Bronchial epithelial cell (primary cell): ENCODE measurements around the gene COMMD9. TPM values are rescaled to one million over a fixed set of nuclear protein-coding genes. Genes with fewer than 3 reads are reported as not detected.
A peak's percentile ranks its signal among the peaks of the same experiment; 100 is the strongest.

ENCODE experiments used
- DNase-seq: peaks from one replicate; pipeline ENCODE4 v3.0.0-alpha.2; 2010; ENCODE audit warnings: low read depth
- FAIRE-seq: peaks from 2 replicates; lab custom pipeline; 2011; peaks lifted over from hg19 to GRCh38; lab: Jason Lieb, UNC
- H3K27me3 ChIP-seq: 2 replicates; pipeline ENCODE4 v1.5.1; 2011; ENCODE audit warnings: low read length; ENCODE audit not compliant: control insufficient read depth, insufficient read depth
- H3K36me3 ChIP-seq: 2 replicates; pipeline ENCODE4 v1.5.1; 2011; ENCODE audit warnings: low read length; ENCODE audit not compliant: control insufficient read depth, insufficient read depth
- H3K4me3 ChIP-seq: 2 replicates; pipeline ENCODE4 v1.5.1; 2011; ENCODE audit warnings: mild to moderate bottlenecking, low read depth, low read length, control low read depth
- total RNA-seq: library from RNA; depleted of rRNA; stranded (reverse); fragments of >200 nt; gene quantifications from 2 replicates; pipeline ENCODE4 v1.2.1, GENCODE V29; 2014
- TF ChIP-seq, protein P1 (sequence below): IDR thresholded peaks from 2 replicates; pipeline ENCODE4 v1.5.1; 2011; ENCODE audit warnings: mild to moderate bottlenecking, moderate library complexity, low read length, control low read depth, inconsistent platforms; ENCODE audit not compliant: insufficient read depth, severe bottlenecking

The COMMD9 gene
- total RNA-seq, 1 donor from 2014 or later, result 9.2 TPM

DNA sequence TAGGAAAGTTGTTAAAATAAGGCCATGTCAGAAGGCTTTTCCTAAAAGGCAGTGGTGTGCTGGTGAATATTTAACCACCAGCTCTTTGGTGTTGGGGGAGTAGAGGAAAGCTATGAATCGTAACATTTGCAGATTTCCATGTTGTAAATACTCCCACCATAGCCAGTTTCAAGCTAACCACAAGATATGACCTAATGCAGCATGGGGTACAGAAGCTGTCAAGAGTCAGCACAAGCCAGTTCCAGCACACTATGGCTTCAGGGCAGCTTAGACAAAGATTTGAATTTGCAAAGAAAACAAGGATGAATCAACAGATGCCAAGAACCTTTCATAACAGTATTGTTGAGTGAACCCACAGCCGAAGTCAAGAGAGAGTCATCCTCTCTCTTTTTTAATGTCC is 40.0 kb downstream of the COMMD9 start:
- FAIRE-seq (no peak), DNase-seq (peak; percentile 97)
- Histone ChIP-seq H3K36me3 (no peaks in the 10 kb centered on the region), H3K27me3 (peaks cover 2% of the 10 kb centered on the region), H3K4me3 (no peak overlapping the region)
- TF ChIP-seq, protein P1, sequence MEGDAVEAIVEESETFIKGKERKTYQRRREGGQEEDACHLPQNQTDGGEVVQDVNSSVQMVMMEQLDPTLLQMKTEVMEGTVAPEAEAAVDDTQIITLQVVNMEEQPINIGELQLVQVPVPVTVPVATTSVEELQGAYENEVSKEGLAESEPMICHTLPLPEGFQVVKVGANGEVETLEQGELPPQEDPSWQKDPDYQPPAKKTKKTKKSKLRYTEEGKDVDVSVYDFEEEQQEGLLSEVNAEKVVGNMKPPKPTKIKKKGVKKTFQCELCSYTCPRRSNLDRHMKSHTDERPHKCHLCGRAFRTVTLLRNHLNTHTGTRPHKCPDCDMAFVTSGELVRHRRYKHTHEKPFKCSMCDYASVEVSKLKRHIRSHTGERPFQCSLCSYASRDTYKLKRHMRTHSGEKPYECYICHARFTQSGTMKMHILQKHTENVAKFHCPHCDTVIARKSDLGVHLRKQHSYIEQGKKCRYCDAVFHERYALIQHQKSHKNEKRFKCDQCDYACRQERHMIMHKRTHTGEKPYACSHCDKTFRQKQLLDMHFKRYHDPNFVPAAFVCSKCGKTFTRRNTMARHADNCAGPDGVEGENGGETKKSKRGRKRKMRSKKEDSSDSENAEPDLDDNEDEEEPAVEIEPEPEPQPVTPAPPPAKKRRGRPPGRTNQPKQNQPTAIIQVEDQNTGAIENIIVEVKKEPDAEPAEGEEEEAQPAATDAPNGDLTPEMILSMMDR, result no peak

DNA sequence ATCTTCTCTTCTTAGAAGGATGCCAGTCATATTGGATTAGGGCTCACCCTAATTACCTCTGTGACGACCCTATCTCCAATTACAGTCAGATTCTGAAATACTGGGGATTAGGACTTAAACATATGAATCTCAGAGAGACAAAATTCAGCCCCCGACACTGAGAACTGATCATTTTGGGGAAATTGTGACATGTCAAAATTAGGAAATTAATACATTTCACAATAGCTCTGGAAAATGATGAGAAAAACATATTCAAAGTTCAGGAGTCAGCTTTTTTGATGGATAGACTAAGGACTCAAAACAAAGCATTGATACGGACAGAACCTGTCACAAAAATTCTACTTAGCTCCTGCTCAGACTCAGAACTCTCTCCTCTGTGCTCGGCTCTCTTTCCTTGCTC is 40.8 kb downstream of the COMMD9 start:
- FAIRE-seq (no peak), DNase-seq (no peak)
- TF ChIP-seq, protein P1, result no peak
- Histone ChIP-seq H3K36me3 (no peaks in the 10 kb centered on the region), H3K27me3 (peaks cover 2% of the 10 kb centered on the region), H3K4me3 (no peak overlapping the region)

DNA sequence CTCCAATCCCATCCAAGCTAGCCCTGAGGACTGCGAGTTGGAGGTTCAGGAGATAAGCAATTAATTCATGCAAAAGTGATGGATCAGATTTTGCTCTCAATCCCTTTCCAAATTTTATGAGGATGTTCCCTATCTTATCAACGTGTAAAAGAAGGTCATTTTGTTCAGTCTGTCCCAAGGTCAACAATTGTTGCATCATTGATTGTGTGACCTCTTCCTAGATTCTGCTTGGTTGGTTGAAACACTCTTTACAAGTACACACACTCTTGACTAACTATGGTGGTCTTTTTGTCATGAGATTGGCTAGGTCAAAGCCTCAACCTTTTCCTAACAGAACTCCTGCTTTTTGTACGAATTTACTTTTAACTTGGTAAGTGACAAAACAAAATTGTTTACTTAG is 41.7 kb downstream of the COMMD9 start:
- no peak for FAIRE-seq
- H3K4me3 ChIP-seq, result no peak overlapping the region
- H3K27me3 ChIP-seq, result peaks cover 2% of the 10 kb centered on the region
- TF ChIP-seq, protein P1, result no peak
- no peak for DNase-seq
- no peaks in the 10 kb centered on the region for H3K36me3 ChIP-seq

DNA sequence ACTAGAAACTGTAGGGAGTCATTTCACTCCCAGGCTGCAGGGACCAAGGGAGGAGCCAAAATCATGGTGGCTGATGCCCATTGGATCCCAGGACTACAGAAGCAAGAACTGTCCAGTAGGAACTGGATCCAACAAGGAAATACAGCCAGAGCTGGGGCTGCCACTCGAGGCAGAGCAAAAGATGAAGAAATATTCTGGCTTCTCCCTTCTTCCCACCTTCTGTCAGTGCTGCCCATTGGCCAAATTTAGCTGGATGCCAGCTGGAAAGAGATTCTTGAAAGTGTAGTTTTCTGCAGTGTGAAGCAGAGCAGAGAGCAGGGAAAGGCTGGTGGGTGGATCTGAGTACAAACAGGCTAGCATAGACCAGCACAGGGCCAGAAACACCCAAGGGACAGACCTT is 45.6 kb downstream of the COMMD9 start:
- no peak for DNase-seq
- FAIRE-seq, result no peak
- no peak overlapping the region for H3K4me3 ChIP-seq
- TF ChIP-seq, protein P1, result no peak
- H3K27me3 ChIP-seq, result peaks cover 2% of the 10 kb centered on the region
- H3K36me3 ChIP-seq, result no peaks in the 10 kb centered on the region

DNA sequence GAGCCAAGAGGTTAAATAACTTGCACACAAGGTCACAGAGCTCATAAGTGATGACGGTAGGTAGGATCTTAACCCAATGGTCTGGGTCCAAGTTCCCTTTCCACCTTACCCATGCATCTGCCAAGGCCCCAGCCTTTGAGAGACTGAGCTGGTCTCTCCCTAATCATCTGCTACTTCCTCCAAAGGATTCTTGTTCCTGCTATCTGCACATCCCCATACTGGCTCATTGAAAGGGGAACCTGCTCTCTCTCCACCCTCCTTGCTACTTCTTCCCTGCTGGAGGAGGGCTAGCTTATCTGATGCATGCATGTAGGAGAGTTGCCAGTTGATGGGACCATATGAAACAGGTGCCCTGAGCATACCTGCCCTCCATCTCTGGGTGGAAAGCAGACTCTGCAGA is 47.7 kb downstream of the COMMD9 start:
- Histone ChIP-seq H3K4me3 (no peak overlapping the region), H3K27me3 (no peaks in the 10 kb centered on the region), H3K36me3 (no peaks in the 10 kb centered on the region)
- TF ChIP-seq, protein P1, result no peak
- FAIRE-seq (no peak), DNase-seq (no peak)

DNA sequence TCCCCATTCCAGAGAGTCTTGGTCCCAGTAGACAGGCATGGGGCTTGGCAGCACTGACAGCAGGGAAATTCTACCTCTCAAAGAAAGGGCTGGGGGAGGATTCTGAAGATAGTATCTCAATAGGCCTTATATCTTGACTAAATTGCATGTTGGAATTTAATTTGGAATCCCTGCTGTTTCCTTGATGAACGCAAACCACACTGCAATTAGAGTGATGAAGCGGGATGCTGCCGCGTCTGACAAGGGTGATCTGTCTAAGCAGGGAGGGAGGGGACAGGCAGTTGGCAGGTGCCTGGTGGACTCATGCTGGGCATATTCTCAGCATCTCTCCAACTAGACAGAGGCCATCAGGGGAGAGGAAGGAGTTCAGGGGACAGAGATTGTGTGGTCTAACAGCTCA is 48.4 kb downstream of the COMMD9 start:
- H3K36me3 ChIP-seq, result no peaks in the 10 kb centered on the region
- no peak overlapping the region for H3K4me3 ChIP-seq
- FAIRE-seq, result no peak
- TF ChIP-seq, protein P1, result no peak
- no peak for DNase-seq
- no peaks in the 10 kb centered on the region for H3K27me3 ChIP-seq
